Right kidney (tissue), 1 donor: Measurements from ENCODE around the gene FKBP15.
A peak's percentile ranks its signal among the peaks of the same experiment; 100 is the strongest.
"Not testable (repeated sequence)": the region's sequence is repeated elsewhere in the genome, so short reads cannot be mapped to it uniquely, and the experiment has no call there.

ENCODE experiments used
- DNase-seq: peaks from one replicate; pipeline ENCODE4 v3.0.0-alpha.2; 2016

Gene FKBP15

GRCh38 chr9:113179839-113180238, 41.2 kb downstream of the FKBP15 start:
- no peak for DNase-seq

GRCh38 chr9:113178087-113178486, 43.0 kb downstream of the FKBP15 start:
- no peak for DNase-seq

GRCh38 chr9:113177251-113177650, 43.8 kb downstream of the FKBP15 start:
- no peak for DNase-seq

- DNase-seq, result no peak
Measured at GRCh38 chr9:113176803-113177202, 44.3 kb downstream of the FKBP15 start.

- no peak for DNase-seq
Measured at GRCh38 chr9:113173341-113173740, 47.7 kb downstream of the FKBP15 start.

- DNase-seq, result no peak
Measured at GRCh38 chr9:113168809-113169208, 52.3 kb downstream of the FKBP15 start.

- no peak for DNase-seq
Measured at GRCh38 chr9:113166039-113166438, 55.0 kb downstream of the FKBP15 start.

- no peak for DNase-seq
Measured at GRCh38 chr9:113164536-113165300, 56.4 kb downstream of the FKBP15 start.

- DNase-seq, result no peak
Measured at GRCh38 chr9:113163001-113163400, 58.1 kb downstream of the FKBP15 start.

- DNase-seq, result no peak
Measured at GRCh38 chr9:113160571-113160970, 60.5 kb downstream of the FKBP15 start.

GRCh38 chr9:113158446-113158845, 62.6 kb downstream of the FKBP15 start:
- no peak for DNase-seq

GRCh38 chr9:113156880-113157279, 64.2 kb downstream of the FKBP15 start:
- DNase-seq, result no peak

- no peak for DNase-seq
Measured at GRCh38 chr9:113155911-113156588, 65.0 kb downstream of the FKBP15 start.

- DNase-seq, result no peak
Measured at GRCh38 chr9:113154946-113155345, 66.1 kb downstream of the FKBP15 start.

GRCh38 chr9:113154471-113154870, 66.6 kb downstream of the FKBP15 start:
- no peak for DNase-seq

- DNase-seq, result no peak
Measured at GRCh38 chr9:113153599-113153998, 67.5 kb downstream of the FKBP15 start.

GRCh38 chr9:113152699-113153098, 68.4 kb downstream of the FKBP15 start:
- DNase-seq, result no peak

GRCh38 chr9:113151696-113152630, 69.1 kb downstream of the FKBP15 start:
- no peak for DNase-seq

GRCh38 chr9:113150670-113151611, 70.1 kb downstream of the FKBP15 start, which contains the start of gene SLC31A2:
TSS of gene SLC31A2 (plus strand) at chr9:113151007. CDS start at chr9:113151075, 68 bp downstream.
- peak; percentile 81 for DNase-seq

- not testable (repeated sequence) for DNase-seq
Measured at GRCh38 chr9:113149561-113149960, 71.5 kb downstream of the FKBP15 start.

- DNase-seq, result no peak
Measured at GRCh38 chr9:113148781-113149510, 72.1 kb downstream of the FKBP15 start.
